RWPE2 (cell line): ENCODE results near the gene BAIAP2L2.
A peak's percentile ranks its signal among the peaks of the same experiment; 100 is the strongest.

Experiments
- ATAC-seq: fragments of 200-7000 bp; cut with Tn5 transposase; 3 replicates; pipeline ENCODE4 v1.9.1; 2021; ENCODE audit warnings: low read depth
- DNase-seq: peaks from one replicate; pipeline ENCODE4 v3.0.0-alpha.2; 2020; ENCODE audit warnings: low spot score
- H3K27ac ChIP-seq: fragments of 450-650 bp; 2 replicates; pipeline ENCODE4 v1.5.1; 2017; ENCODE audit warnings: mild to moderate bottlenecking; ENCODE audit not compliant: poor library complexity, severe bottlenecking
- H3K27me3 ChIP-seq: fragments of 250-450 bp; sonication (Bioruptor Pico); 2 replicates; pipeline ENCODE4 v1.5.1; 2021; ENCODE audit warnings: mild to moderate bottlenecking, moderate library complexity; ENCODE audit not compliant: insufficient read depth, poor library complexity, severe bottlenecking
- H3K36me3 ChIP-seq: fragments of 250-450 bp; sonication (Bioruptor Pico); 2 replicates; pipeline ENCODE4 v1.5.1; 2020; ENCODE audit warnings: low read depth, mild to moderate bottlenecking, moderate library complexity
- H3K4me1 ChIP-seq: fragments of 250-450 bp; sonication (Bioruptor Pico); 2 replicates; pipeline ENCODE4 v1.5.1; 2021; ENCODE audit warnings: mild to moderate bottlenecking, moderate library complexity; ENCODE audit not compliant: insufficient read depth, poor library complexity, severe bottlenecking
- H3K4me3 ChIP-seq: fragments of 250-450 bp; sonication (Bioruptor Pico); 2 replicates; pipeline ENCODE4 v1.5.1; 2021; ENCODE audit warnings: mild to moderate bottlenecking, moderate library complexity; ENCODE audit not compliant: severe bottlenecking
- H3K9me3 ChIP-seq: fragments of 250-450 bp; sonication (Bioruptor Pico); 2 replicates; pipeline ENCODE4 v1.5.1; 2021; ENCODE audit warnings: mild to moderate bottlenecking, moderate library complexity; ENCODE audit not compliant: severe bottlenecking
- CTCF ChIP-seq: fragments of 450-650 bp; IDR thresholded peaks from one replicate; pipeline ENCODE4 v1.5.1; 2017; ENCODE audit warnings: mild to moderate bottlenecking, moderate library complexity; ENCODE audit not compliant: poor library complexity, severe bottlenecking

BAIAP2L2 gene

GRCh38 chr22:38109371-38110001 lies 998 bp downstream of the BAIAP2L2 start:
- H3K36me3 ChIP-seq: no peaks in the 10 kb centered on the region
- H3K9me3 ChIP-seq: no peaks in the 10 kb centered on the region
- H3K27ac ChIP-seq: no peak overlapping the region
- ATAC-seq (0 out of 3 replicates have a peak, but pooled peaks have one; percentile 22), DNase-seq (no peak)
- H3K4me1 ChIP-seq: peaks cover 2% of the 10 kb centered on the region
- no peak overlapping the region for H3K4me3 ChIP-seq
- no peaks in the 10 kb centered on the region for H3K27me3 ChIP-seq
- TF ChIP-seq CTCF: no peak

GRCh38 chr22:38108561-38109319 lies 1.7 kb downstream of the BAIAP2L2 start:
- DNase-seq: no peak
- no peaks in the 10 kb centered on the region for H3K27me3 ChIP-seq
- no peak overlapping the region for H3K4me3 ChIP-seq
- no peaks in the 10 kb centered on the region for H3K9me3 ChIP-seq
- TF ChIP-seq CTCF: no peak
- no peak for ATAC-seq
- no peaks in the 10 kb centered on the region for H3K36me3 ChIP-seq
- no peak overlapping the region for H3K27ac ChIP-seq
- H3K4me1 ChIP-seq: peaks cover 2% of the 10 kb centered on the region

- no peak for TF ChIP-seq CTCF
- Histone ChIP-seq H3K27me3 (no peaks in the 10 kb centered on the region), H3K4me1 (peaks cover 2% of the 10 kb centered on the region), H3K9me3 (no peaks in the 10 kb centered on the region), H3K4me3 (no peak overlapping the region), H3K27ac (no peak overlapping the region), H3K36me3 (no peaks in the 10 kb centered on the region)
- DNase-seq (no peak), ATAC-seq (no peak)
These were observed 2.6 kb downstream of the BAIAP2L2 start for GRCh38 chr22:38107692-38108515.

GRCh38 chr22:38106814-38107578 lies 3.5 kb downstream of the BAIAP2L2 start:
- ATAC-seq (no peak), DNase-seq (no peak)
- peaks cover 2% of the 10 kb centered on the region for H3K4me1 ChIP-seq
- TF ChIP-seq CTCF: no peak
- no peaks in the 10 kb centered on the region for H3K9me3 ChIP-seq
- no peak overlapping the region for H3K4me3 ChIP-seq
- no peaks in the 10 kb centered on the region for H3K27me3 ChIP-seq
- no peaks in the 10 kb centered on the region for H3K36me3 ChIP-seq
- no peak overlapping the region for H3K27ac ChIP-seq
